H1 (cell line): Measurements from ENCODE around the gene AP1M1. TPM values are rescaled to one million over a fixed set of nuclear protein-coding genes. Genes with fewer than 3 reads are reported as not detected.

Experiments
- CTCF ChIA-PET: fragments of 300-600 bp; sonication (Branson Sonifier 250); formaldehyde crosslinking; loops from one replicate; lab custom pipeline; 2021; ENCODE audit not compliant: partially characterized antibody; lab: Charles Lee
- POLR2A ChIA-PET: fragments of 300-600 bp; sonication (Branson Sonifier 250); formaldehyde crosslinking; loops from one replicate; lab custom pipeline; 2021; ENCODE audit warnings: inconsistent platforms; ENCODE audit not compliant: partially characterized antibody; lab: Charles Lee
- DNase-seq, 2 experiments: peaks; one replicate each; pipeline versions ENCODE4 v3.0.0 to v3.0.0-alpha.2; 2010 to 2022; ENCODE audit warnings: low spot score in 2 of 2, low read depth in 1 of 2, mixed read lengths in 1 of 2
- FAIRE-seq: peaks from 2 replicates; lab custom pipeline; 2011; peaks lifted over from hg19 to GRCh38; lab: Jason Lieb, UNC
- H2AFZ ChIP-seq: 2 replicates; pipeline ENCODE4 v1.8.1; 2012; ENCODE audit warnings: low read length, inconsistent platforms
- H2AK5ac ChIP-seq: 2 replicates; pipeline ENCODE4 v1.6.1; 2013; ENCODE audit warnings: low read depth, low read length
- H2BK120ac ChIP-seq: replicated peaks from 2 replicates; pipeline ENCODE3; 2013; ENCODE audit warnings: low read depth, low read length, inconsistent platforms
- H2BK12ac ChIP-seq: 2 replicates; pipeline ENCODE4 v1.6.1; 2013; ENCODE audit warnings: low read depth, low read length
- H2BK15ac ChIP-seq: 2 replicates; pipeline ENCODE4 v1.6.1; 2013; ENCODE audit warnings: low read length
- H2BK20ac ChIP-seq: 2 replicates; pipeline ENCODE4 v1.6.1; 2013; ENCODE audit warnings: low read length
- H2BK5ac ChIP-seq: 2 replicates; pipeline ENCODE4 v1.6.1; 2013; ENCODE audit warnings: low read depth, low read length
- H3K14ac ChIP-seq: 2 replicates; pipeline ENCODE4 v1.6.1; 2013; ENCODE audit warnings: inconsistent platforms; ENCODE audit not compliant: insufficient read length
- H3K18ac ChIP-seq: 2 replicates; pipeline ENCODE4 v1.6.1; 2013; ENCODE audit warnings: low read length; ENCODE audit errors: extremely low read depth
- H3K23ac ChIP-seq: 2 replicates; pipeline ENCODE4 v1.6.1; 2013; ENCODE audit warnings: inconsistent platforms; ENCODE audit not compliant: insufficient read length
- H3K23me2 ChIP-seq: 2 replicates; pipeline ENCODE4 v1.6.1; 2013; ENCODE audit warnings: low read depth, low read length
- H3K27ac ChIP-seq: 2 replicates; pipeline ENCODE4 v1.6.1; 2011; ENCODE audit warnings: low read depth, low read length, inconsistent platforms
- H3K27me3 ChIP-seq, 4 experiments: replicated peaks in 1 of 4; 1 replicate in 1 of 4; 2 replicates in 3 of 4; pipeline versions ENCODE4 v1.6.1 to v1.8.1; 2011 to 2013; ENCODE audit warnings: low read length in 3 of 4, mild to moderate bottlenecking in 3 of 4, inconsistent platforms in 2 of 4, mixed read lengths in 2 of 4, moderate library complexity in 1 of 4; ENCODE audit not compliant: control insufficient read depth in 3 of 4, insufficient read depth in 3 of 4; ENCODE audit errors: extremely low read depth in 1 of 4
- H3K36me3 ChIP-seq, 4 experiments: 2 replicates each; pipeline versions ENCODE4 v1.6.1 to v1.8.1; 2011 to 2013; ENCODE audit warnings: mild to moderate bottlenecking in 4 of 4, low read length in 3 of 4, moderate library complexity in 2 of 4, control low read depth in 1 of 4, inconsistent platforms in 1 of 4; ENCODE audit not compliant: insufficient read depth in 4 of 4, control insufficient read depth in 2 of 4
- H3K4ac ChIP-seq: replicated peaks from 2 replicates; pipeline ENCODE3; 2013; ENCODE audit warnings: low read length, low read depth, mixed read lengths, inconsistent platforms; ENCODE audit not compliant: insufficient read length
- H3K4me1 ChIP-seq, 4 experiments: replicated peaks in 1 of 4; 1 replicate in 1 of 4; 2 replicates in 3 of 4; pipeline versions ENCODE4 v1.6.1 to v1.8.1; 2011 to 2013; ENCODE audit warnings: low read length in 3 of 4, inconsistent platforms in 2 of 4, mixed read lengths in 1 of 4; ENCODE audit not compliant: insufficient read depth in 4 of 4, control insufficient read depth in 3 of 4
- H3K4me2 ChIP-seq, 2 experiments: 2 replicates each; pipeline versions ENCODE4 v1.6.1 to v1.8.1; 2011 to 2013; ENCODE audit warnings: low read depth in 2 of 2, low read length in 2 of 2, control low read depth in 1 of 2, inconsistent platforms in 1 of 2, mild to moderate bottlenecking in 1 of 2; ENCODE audit not compliant: insufficient read depth in 1 of 2
- H3K4me3 ChIP-seq, 4 experiments: fragments of 200-600, 300-600 bp in 1 of 4; sonication (generic), shearing (Covaris generic), sonication (Bioruptor Twin) in 1 of 4; 2 replicates each; pipeline versions ENCODE4 v1.5.1 to v1.8.1; 2011 to 2016; ENCODE audit warnings: low read length in 4 of 4, low read depth in 3 of 4, control low read depth in 2 of 4, inconsistent platforms in 2 of 4, mild to moderate bottlenecking in 2 of 4, mixed read lengths in 1 of 4, moderate library complexity in 1 of 4; ENCODE audit not compliant: insufficient read depth in 2 of 4; ENCODE audit errors: extremely low read depth in 1 of 4
- H3K56ac ChIP-seq: replicated peaks from 2 replicates; pipeline ENCODE3; 2013; ENCODE audit warnings: low read depth, mild to moderate bottlenecking, mixed read lengths, low read length, inconsistent platforms; ENCODE audit not compliant: insufficient read length
- H3K79me1 ChIP-seq: 2 replicates; pipeline ENCODE4 v1.6.1; 2013; ENCODE audit warnings: low read depth, low read length, control low read depth
- H3K79me2 ChIP-seq, 2 experiments: 2 replicates each; pipeline versions ENCODE4 v1.6.1 to v1.8.1; 2012 to 2013; ENCODE audit warnings: low read length in 2 of 2, mild to moderate bottlenecking in 2 of 2, inconsistent platforms in 1 of 2; ENCODE audit not compliant: insufficient read depth in 2 of 2, control insufficient read depth in 1 of 2
- H3K9ac ChIP-seq, 4 experiments: replicated peaks in 1 of 4; 1 replicate in 1 of 4; 2 replicates in 3 of 4; pipeline versions ENCODE4 v1.6.1 to v1.8.1; 2011 to 2013; ENCODE audit warnings: low read depth in 3 of 4, low read length in 3 of 4, control low read depth in 2 of 4, mild to moderate bottlenecking in 2 of 4, moderate library complexity in 2 of 4, inconsistent platforms in 1 of 4; ENCODE audit errors: extremely low read depth in 1 of 4
- H3K9me3 ChIP-seq, 2 experiments: 2 replicates each; pipeline versions ENCODE4 v1.6.1 to v1.8.1; 2012 to 2013; ENCODE audit warnings: mild to moderate bottlenecking in 2 of 2, moderate library complexity in 2 of 2, control low read depth in 1 of 2, inconsistent platforms in 1 of 2, low read depth in 1 of 2, low read length in 1 of 2, mixed read lengths in 1 of 2; ENCODE audit not compliant: insufficient read depth in 2 of 2
- H4K20me1 ChIP-seq, 2 experiments: replicated peaks in 1 of 2; 2 replicates each; pipeline versions ENCODE3 to v1.8.1; 2011 to 2013; ENCODE audit warnings: inconsistent platforms in 2 of 2, low read length in 2 of 2, mild to moderate bottlenecking in 1 of 2; ENCODE audit not compliant: insufficient read depth in 2 of 2, control insufficient read depth in 1 of 2
- H4K5ac ChIP-seq: 2 replicates; pipeline ENCODE4 v1.6.1; 2013; ENCODE audit warnings: low read length, low read depth, mixed read lengths, inconsistent platforms; ENCODE audit not compliant: insufficient read length
- H4K8ac ChIP-seq: 2 replicates; pipeline ENCODE4 v1.8.0; 2013; ENCODE audit warnings: mild to moderate bottlenecking, moderate library complexity, low read length, inconsistent platforms; ENCODE audit not compliant: insufficient read depth; ENCODE audit errors: extremely low read depth
- H4K91ac ChIP-seq: replicated peaks from 2 replicates; pipeline ENCODE3; 2013; ENCODE audit warnings: low read length, mixed read lengths, inconsistent platforms; ENCODE audit not compliant: insufficient read length
- CEBPB ChIP-seq: IDR thresholded peaks from 2 replicates; pipeline ENCODE4 v1.6.1; 2012; ENCODE audit warnings: low read depth, low read length
- CTCF ChIP-seq, 3 experiments: IDR thresholded peaks; 1 replicate in 2 of 3; 2 replicates in 1 of 3; pipeline versions ENCODE4 v1.5.1 to v1.6.1; 2011; ENCODE audit warnings: low read length in 3 of 3, mild to moderate bottlenecking in 3 of 3, inconsistent platforms in 2 of 3, low read depth in 1 of 3, moderate library complexity in 1 of 3; ENCODE audit not compliant: insufficient read depth in 1 of 3; ENCODE audit errors: control extremely low read depth in 1 of 3
- HDAC6 ChIP-seq: IDR thresholded peaks from one replicate; pipeline ENCODE4 v1.7.1; 2012; ENCODE audit warnings: low read depth, mild to moderate bottlenecking, inconsistent platforms, low read length, moderate library complexity
- NANOG ChIP-seq: IDR thresholded peaks from 2 replicates; pipeline ENCODE4 v1.6.1; 2011; ENCODE audit warnings: low read length, low read depth, mild to moderate bottlenecking, inconsistent platforms; ENCODE audit not compliant: insufficient read depth, poor library complexity, severe bottlenecking
- WGBS, 2 experiments: shearing (Covaris generic) in 1 of 2; methylation state at CpG; one replicate each; pipeline versions ENCODE4 v1.1.6 to v1.1.7; 2013 to 2015; ENCODE audit warnings: low lambda C conversion rate in 2 of 2, mixed read lengths in 2 of 2, inconsistent platforms in 1 of 2, low coverage in 1 of 2, missing lambda C conversion rate in 1 of 2; ENCODE audit not compliant: insufficient replicate concordance in 2 of 2, insufficient coverage in 1 of 2, insufficient read length in 1 of 2; ENCODE audit errors: extremely low coverage in 1 of 2, missing lambda C conversion rate in 1 of 2; 5-methylcytosine and 5-hydroxymethylcytosine counted together
- polyA plus RNA-seq, 7 experiments: library from polyadenylated mRNA; depleted of rRNA in 3 of 7; stranded (reverse) in 5 of 7; unstranded in 2 of 7; fragments of >200 nt in 5 of 7; fragments of 200-250 nt in 2 of 7; gene quantifications; 1 replicate in 5 of 7; 2 replicates in 1 of 7; 4 replicates in 1 of 7; pipeline versions ENCODE4 v1.2.1 to v1.2.3, GENCODE V29; 2011 to 2013; ENCODE audit warnings: missing spikeins in 2 of 7, mixed read lengths in 2 of 7
- total RNA-seq: library from RNA; stranded (reverse); fragmentation: NEBNext Ultra II Directional; extraction: Animal tissue kit (Norgen Biotek cat#: 25700); gene quantifications from 2 replicates; pipeline ENCODE4 v1.2.1, GENCODE V29; 2021

The AP1M1 gene
- total and polyA plus RNA-seq, 2 of the 8 experiments (the other 6 are each of a cell fraction or from before 2014, with no cell fraction given), result 30.9 to 37.5 TPM

DNA sequence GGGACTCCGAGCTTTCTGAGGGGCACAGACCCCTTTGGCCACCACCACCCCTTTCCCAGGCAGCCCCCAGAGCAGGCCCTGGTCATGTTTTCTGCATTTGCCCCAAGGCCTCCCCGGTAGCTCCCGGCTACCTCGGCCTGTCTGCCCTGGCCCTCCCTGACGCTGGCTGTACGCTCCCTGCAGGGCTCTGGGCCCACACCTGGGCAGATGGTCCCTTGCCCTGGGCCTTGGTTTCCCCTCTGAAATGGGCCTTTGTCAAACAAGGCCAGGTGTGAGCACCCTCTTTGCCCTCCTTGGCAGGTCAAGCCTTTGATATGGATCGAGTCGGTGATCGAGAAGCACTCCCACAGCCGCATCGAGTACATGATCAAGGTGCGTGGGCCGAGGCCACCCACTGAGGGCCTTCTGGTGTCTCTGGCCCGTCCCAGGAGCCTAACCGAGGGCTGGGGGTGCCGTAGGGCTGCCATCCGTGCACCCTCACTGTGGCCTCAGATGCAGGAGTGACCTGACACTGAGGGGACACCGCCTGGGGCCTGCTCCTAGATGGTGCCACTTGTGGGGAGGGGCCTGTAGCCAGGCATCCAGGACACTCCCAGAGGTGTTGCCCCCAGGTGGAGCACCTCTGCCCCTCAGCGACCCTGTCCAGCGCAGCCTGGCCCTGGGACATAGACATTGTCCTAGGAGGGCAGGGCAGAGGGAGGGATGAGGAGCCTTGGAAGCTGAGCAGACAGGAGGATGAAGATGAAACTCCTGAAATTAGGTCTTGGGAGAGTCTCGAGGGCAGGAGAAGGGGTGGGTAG, 30.3 kb downstream of the AP1M1 start:
- Histone ChIP-seq H3K18ac (no peak overlapping the region), H2BK15ac (no peak overlapping the region), H3K14ac (no peak overlapping the region), H2AFZ (no peak overlapping the region), H3K79me1 (no peaks in the 10 kb centered on the region), H4K5ac (no peak overlapping the region), H2AK5ac (no peak overlapping the region), H3K79me2 (no peaks in the 10 kb centered on the region), H4K20me1 (peaks cover 3 to 11% of the 10 kb centered on the region in 2 experiments), H3K36me3 (no peaks in the 10 kb centered on the region; a peak in 2 of 8 replicates), H3K4me1 (no peaks in the 10 kb centered on the region; a peak in 1 of 7 replicates), H3K4me3 (no peak overlapping the region), H3K9ac (no peak overlapping the region), H2BK20ac (no peak overlapping the region), H3K4ac (no peak overlapping the region), H3K56ac (no peak overlapping the region), H3K23ac (no peak overlapping the region), H2BK5ac (no peak overlapping the region), H3K4me2 (no peak overlapping the region), H2BK120ac (no peak overlapping the region), H3K23me2 (no peaks in the 10 kb centered on the region), H2BK12ac (no peak overlapping the region), H3K27ac (no peak overlapping the region), H4K8ac (no peak overlapping the region), H4K91ac (no peak overlapping the region), H3K27me3 (no peaks in the 10 kb centered on the region; a peak in 1 of 7 replicates), H3K9me3 (no peaks in the 10 kb centered on the region)
- 88% methylated on average over 21 of the region's 21 CpGs; no CpG with 5 or more reads in 1 of the 2 experiments for WGBS, 2 experiments
- ChIA-PET CTCF (interaction anchor here (2.2 kb wide), 1 partner anchor 19 kb away, joined by 5 read pairs; no protein-coding TSS in a partner anchor), POLR2A (interaction anchor here (0.6 kb wide), 1 partner anchor 1796 kb away, joined by 3 read pairs; no protein-coding TSS in a partner anchor)
- FAIRE-seq (no peak), DNase-seq (no peak)
- TF ChIP-seq HDAC6, result no peak
- TF ChIP-seq NANOG, result no peak
- TF ChIP-seq CEBPB, result no peak
- no peak for TF ChIP-seq CTCF (IDR thresholded peaks at IDR 0.05; ENCODE audit: control extremely low read depth in 1 of 3, insufficient read depth in 1 of 3, low read depth in 1 of 3, low read length in 3 of 3)
